Ascending aorta (tissue), 2 donors: ENCODE data around the gene AKR1B15. TPM values are rescaled to one million over a fixed set of nuclear protein-coding genes. Genes with fewer than 3 reads are reported as not detected.

Experiments
- DNase-seq, 2 donors: peaks; one replicate each; pipeline ENCODE4 v3.0.0-alpha.2; 2019; ENCODE audit warnings: low spot score in 2 of 2
- H3K27ac ChIP-seq, 2 donors: fragments of 200-600 bp; sonication (generic); one replicate each; pipeline ENCODE4 v1.5.1; 2016 to 2017; ENCODE audit warnings: mild to moderate bottlenecking in 1 of 2
- H3K27me3 ChIP-seq: fragments of 200-600 bp; sonication (generic); one replicate; pipeline ENCODE4 v1.5.1; 2017
- H3K36me3 ChIP-seq, 2 donors: fragments of 200-600 bp; sonication (generic); one replicate each; pipeline ENCODE4 v1.5.1; 2016
- H3K4me1 ChIP-seq, 2 donors: fragments of 200-600 bp; sonication (generic); one replicate each; pipeline ENCODE4 v1.5.1; 2016 to 2017; ENCODE audit warnings: mild to moderate bottlenecking in 1 of 2
- H3K4me3 ChIP-seq, 2 donors: fragments of 200-600 bp; sonication (generic); one replicate each; pipeline ENCODE4 v1.5.1; 2016 to 2017; ENCODE audit warnings: mild to moderate bottlenecking in 1 of 2
- H3K9me3 ChIP-seq, 2 donors: fragments of 200-600 bp; sonication (generic); one replicate each; pipeline ENCODE4 v1.5.1; 2016
- CTCF ChIP-seq, 3 experiments: fragments of 200-600 bp in 2 of 3; fragments of 450-650 bp in 1 of 3; sonication (generic) in 2 of 3; IDR thresholded peaks; one replicate each; pipeline ENCODE4 v1.5.1; 2016 to 2019; ENCODE audit warnings: antibody characterized with exemption in 3 of 3, mild to moderate bottlenecking in 1 of 3, moderate library complexity in 1 of 3
- intact Hi-C: fragments of 100-400 bp; cut with DNase I; formaldehyde crosslinking; loops from one replicate; pipeline ENCODE4 v1.15.1; 2023
- total RNA-seq: library from RNA; depleted of rRNA; stranded (reverse); fragments of >200 nt; gene quantifications from one replicate; pipeline ENCODE4 v1.1.0, GENCODE V29; 2016

AKR1B15 gene
- total RNA-seq, 1 donor from 2014 or later: not detected

- no peak for TF ChIP-seq CTCF (IDR thresholded peaks at IDR 0.05)
- no peak overlapping the region for H3K27ac ChIP-seq
- no peak for DNase-seq
- peaks cover 0 to 9% of the 10 kb centered on the region in 2 donors for H3K4me1 ChIP-seq
- no peak overlapping the region for H3K4me3 ChIP-seq
- no peaks in the 10 kb centered on the region for H3K36me3 ChIP-seq
- intact Hi-C loops: no loop called here
- H3K27me3 ChIP-seq: no peaks in the 10 kb centered on the region
- peaks cover 0 to 6% of the 10 kb centered on the region in 2 donors for H3K9me3 ChIP-seq
Measured at GRCh38 chr7:134589491-134589941, 40.6 kb downstream of the AKR1B15 start.

- Histone ChIP-seq H3K4me3 (no peak overlapping the region), H3K27me3 (no peaks in the 10 kb centered on the region), H3K36me3 (no peaks in the 10 kb centered on the region), H3K4me1 (peaks cover 0 to 9% of the 10 kb centered on the region in 2 donors), H3K27ac (peak overlapping the region; percentile 78 to 83), H3K9me3 (peaks cover 0 to 6% of the 10 kb centered on the region in 2 donors)
- TF ChIP-seq CTCF (IDR thresholded peaks at IDR 0.05): no peak
- intact Hi-C loops: no loop called here
- peak in 1 of 2 donors; percentile 87 for DNase-seq
Measured at GRCh38 chr7:134593530-134594392, 44.9 kb downstream of the AKR1B15 start.

- Histone ChIP-seq H3K27ac (peak overlapping the region; percentile 78 to 83), H3K4me1 (peaks cover 0 to 9% of the 10 kb centered on the region in 2 donors), H3K4me3 (no peak overlapping the region), H3K36me3 (no peaks in the 10 kb centered on the region), H3K9me3 (peaks cover 0 to 6% of the 10 kb centered on the region in 2 donors), H3K27me3 (no peaks in the 10 kb centered on the region)
- intact Hi-C loops: no loop called here
- no peak for TF ChIP-seq CTCF (IDR thresholded peaks at IDR 0.05)
- DNase-seq: no peak
Measured at GRCh38 chr7:134594877-134595276, 46.0 kb downstream of the AKR1B15 start.

GRCh38 chr7:134599371-134599770 is 50.5 kb downstream of the AKR1B15 start:
- intact Hi-C loops: no loop called here
- TF ChIP-seq CTCF (IDR thresholded peaks at IDR 0.05): no peak
- no peak overlapping the region for H3K27ac ChIP-seq
- H3K4me3 ChIP-seq: no peak overlapping the region
- no peaks in the 10 kb centered on the region for H3K9me3 ChIP-seq
- no peaks in the 10 kb centered on the region for H3K4me1 ChIP-seq
- no peaks in the 10 kb centered on the region for H3K36me3 ChIP-seq
- no peaks in the 10 kb centered on the region for H3K27me3 ChIP-seq
- DNase-seq: no peak

GRCh38 chr7:134601459-134601858 is 52.5 kb downstream of the AKR1B15 start:
- H3K27ac ChIP-seq: no peak overlapping the region
- no peak for DNase-seq
- no peaks in the 10 kb centered on the region for H3K4me1 ChIP-seq
- no peaks in the 10 kb centered on the region for H3K36me3 ChIP-seq
- H3K4me3 ChIP-seq: no peak overlapping the region
- no peaks in the 10 kb centered on the region for H3K27me3 ChIP-seq
- H3K9me3 ChIP-seq: no peaks in the 10 kb centered on the region
- no peak for TF ChIP-seq CTCF (IDR thresholded peaks at IDR 0.05)
- intact Hi-C loops: loop anchor here (10.0 kb wide), 1 partner anchor 287 kb away; the partner anchor contains the start of gene SLC35B4
